NT2/D1 (cell line): ENCODE results near the gene RERG.

Source experiments
- DNase-seq: peaks from one replicate; pipeline ENCODE4 v3.0.0-alpha.2; 2011; ENCODE audit warnings: low read depth, low spot score
- H3K27me3 ChIP-seq: 2 replicates; pipeline ENCODE4 v1.6.0; 2011; ENCODE audit warnings: mild to moderate bottlenecking; ENCODE audit not compliant: insufficient read length, insufficient read depth
- H3K36me3 ChIP-seq: 2 replicates; pipeline ENCODE4 v1.6.1; 2011; ENCODE audit warnings: mild to moderate bottlenecking, low read length, mixed read lengths; ENCODE audit not compliant: insufficient read depth, insufficient read length
- H3K4me1 ChIP-seq: 2 replicates; pipeline ENCODE4 v1.5.1; 2011; ENCODE audit not compliant: insufficient read depth, insufficient read length
- H3K4me3 ChIP-seq: 2 replicates; pipeline ENCODE4 v1.5.1; 2011; ENCODE audit warnings: low read depth; ENCODE audit not compliant: insufficient read length
- H3K9ac ChIP-seq: 2 replicates; pipeline ENCODE4 v1.6.0; 2011; ENCODE audit warnings: low read depth; ENCODE audit not compliant: insufficient read length
- H3K9me3 ChIP-seq: 2 replicates; pipeline ENCODE4 v1.5.1; 2011; ENCODE audit warnings: mild to moderate bottlenecking, low read length; ENCODE audit not compliant: insufficient read depth
- SUZ12 ChIP-seq: IDR thresholded peaks from 2 replicates; pipeline ENCODE4 v1.6.1; 2011; ENCODE audit not compliant: insufficient read length, insufficient read depth; ENCODE audit errors: extremely low read depth
- YY1 ChIP-seq: IDR thresholded peaks from 2 replicates; pipeline ENCODE4 v1.6.1; 2011; ENCODE audit not compliant: insufficient read length, insufficient read depth
- ZNF274 ChIP-seq: IDR thresholded peaks from 2 replicates; pipeline ENCODE4 v1.6.1; 2011; ENCODE audit warnings: mild to moderate bottlenecking, low read depth, low read length

The RERG gene

GRCh38 chr12:15206831-15207389 is 14.3 kb downstream of the RERG start:
- H3K9ac ChIP-seq: no peak overlapping the region
- peaks cover 11% of the 10 kb centered on the region for H3K9me3 ChIP-seq
- H3K36me3 ChIP-seq: no peaks in the 10 kb centered on the region
- TF ChIP-seq YY1 (no peak), SUZ12 (no peak), ZNF274 (no peak)
- H3K4me3 ChIP-seq: no peak overlapping the region
- DNase-seq: no peak
- no peaks in the 10 kb centered on the region for H3K27me3 ChIP-seq
- peaks cover 2% of the 10 kb centered on the region for H3K4me1 ChIP-seq

GRCh38 chr12:15206338-15206737 is 14.9 kb downstream of the RERG start:
- peak; percentile 86 for DNase-seq
- Histone ChIP-seq H3K4me1 (peaks cover 2% of the 10 kb centered on the region), H3K9me3 (peaks cover 11% of the 10 kb centered on the region), H3K9ac (no peak overlapping the region), H3K36me3 (no peaks in the 10 kb centered on the region), H3K27me3 (no peaks in the 10 kb centered on the region), H3K4me3 (no peak overlapping the region)
- TF ChIP-seq YY1: no peak
- TF ChIP-seq ZNF274: no peak
- TF ChIP-seq SUZ12: no peak

GRCh38 chr12:15205341-15206010 is 15.7 kb downstream of the RERG start:
- Histone ChIP-seq H3K27me3 (no peaks in the 10 kb centered on the region), H3K4me1 (peaks cover 2% of the 10 kb centered on the region), H3K9ac (no peak overlapping the region), H3K9me3 (peaks cover 11% of the 10 kb centered on the region), H3K36me3 (no peaks in the 10 kb centered on the region), H3K4me3 (no peak overlapping the region)
- TF ChIP-seq SUZ12 (no peak), YY1 (no peak), ZNF274 (no peak)
- no peak for DNase-seq

- no peak for TF ChIP-seq YY1
- no peak for TF ChIP-seq ZNF274
- TF ChIP-seq SUZ12: no peak
- no peak overlapping the region for H3K4me3 ChIP-seq
These were observed 19.8 kb downstream of the RERG start for GRCh38 chr12:15201456-15201855.

GRCh38 chr12:15201056-15201455 is 20.2 kb downstream of the RERG start:
- no peaks in the 10 kb centered on the region for H3K27me3 ChIP-seq
- peaks cover 6% of the 10 kb centered on the region; the same call in 1 of the 2 replicates for H3K9me3 ChIP-seq
- no peak for TF ChIP-seq YY1
- no peak for TF ChIP-seq ZNF274
- TF ChIP-seq SUZ12: no peak
- no peak for DNase-seq
- no peaks in the 10 kb centered on the region for H3K4me1 ChIP-seq
- no peaks in the 10 kb centered on the region for H3K36me3 ChIP-seq
- no peak overlapping the region for H3K9ac ChIP-seq
- H3K4me3 ChIP-seq: no peak overlapping the region

More at GRCh38 chr12:15201456-15201855, 19.8 kb downstream of the RERG start:
- DNase-seq: no peak
- Histone ChIP-seq H3K9ac (no peak overlapping the region), H3K36me3 (no peaks in the 10 kb centered on the region), H3K9me3 (peaks cover 6% of the 10 kb centered on the region; the same call in 1 of the 2 replicates), H3K4me1 (peaks cover 2% of the 10 kb centered on the region), H3K27me3 (no peaks in the 10 kb centered on the region)

GRCh38 chr12:15200641-15201040 is 20.6 kb downstream of the RERG start:
- DNase-seq: no peak
- H3K27me3 ChIP-seq: no peaks in the 10 kb centered on the region
- TF ChIP-seq YY1 (no peak), SUZ12 (no peak), ZNF274 (no peak)
- H3K9ac ChIP-seq: no peak overlapping the region
- H3K4me1 ChIP-seq: no peaks in the 10 kb centered on the region
- peaks cover 6% of the 10 kb centered on the region; the same call in 1 of the 2 replicates for H3K9me3 ChIP-seq
- H3K36me3 ChIP-seq: no peaks in the 10 kb centered on the region
- no peak overlapping the region for H3K4me3 ChIP-seq

- no peaks in the 10 kb centered on the region for H3K27me3 ChIP-seq
- no peak for TF ChIP-seq YY1
- TF ChIP-seq ZNF274: no peak
- no peak for TF ChIP-seq SUZ12
- H3K9ac ChIP-seq: no peak overlapping the region
- H3K9me3 ChIP-seq: peaks cover 6% of the 10 kb centered on the region; the same call in 1 of the 2 replicates
- H3K36me3 ChIP-seq: no peaks in the 10 kb centered on the region
- no peak overlapping the region for H3K4me3 ChIP-seq
- DNase-seq: no peak
- no peaks in the 10 kb centered on the region for H3K4me1 ChIP-seq
These were observed 21.3 kb downstream of the RERG start for GRCh38 chr12:15199930-15200329.
